Karpas-422 (cell line): ENCODE measurements around the gene RPS2. TPM values are rescaled to one million over a fixed set of nuclear protein-coding genes. Genes with fewer than 3 reads are reported as not detected.
"Not testable (repeated sequence)": the region's sequence is repeated elsewhere in the genome, so short reads cannot be mapped to it uniquely, and the experiment has no call there.

Experiments used
- DNase-seq: peaks from one replicate; pipeline ENCODE4 v3.0.0-alpha.2; 2015
- H2AFZ ChIP-seq: fragments of 200-600 bp; sonication (generic); 2 replicates; pipeline ENCODE4 v1.6.1; 2014; ENCODE audit warnings: antibody characterized with exemption, low read length, mixed read lengths
- H3K27ac ChIP-seq: fragments of 200-600 bp; sonication (generic); 2 replicates; pipeline ENCODE4 v1.5.1; 2014; ENCODE audit warnings: mild to moderate bottlenecking, low read length, moderate library complexity
- H3K27me3 ChIP-seq: fragments of 200-600 bp; sonication (generic); 2 replicates; pipeline ENCODE4 v1.6.1; 2014; ENCODE audit warnings: low read length, mixed read lengths
- H3K36me3 ChIP-seq: fragments of 200-600 bp; sonication (generic); 2 replicates; pipeline ENCODE4 v1.6.1; 2014; ENCODE audit warnings: low read length, mixed read lengths; ENCODE audit not compliant: insufficient read depth
- H3K4me1 ChIP-seq: fragments of 200-600 bp; sonication (generic); 2 replicates; pipeline ENCODE4 v1.6.1; 2014; ENCODE audit warnings: mild to moderate bottlenecking, low read length, mixed read lengths
- H3K4me2 ChIP-seq: fragments of 200-600 bp; sonication (generic); 2 replicates; pipeline ENCODE4 v1.6.1; 2014; ENCODE audit warnings: low read length, low read depth, mild to moderate bottlenecking; ENCODE audit not compliant: poor library complexity, severe bottlenecking
- H3K4me3 ChIP-seq: fragments of 200-600 bp; sonication (generic); 2 replicates; pipeline ENCODE4 v1.5.1; 2014; ENCODE audit warnings: mild to moderate bottlenecking, antibody characterized with exemption, low read length, mixed read lengths
- H3K79me2 ChIP-seq: fragments of 200-600 bp; sonication (generic); 2 replicates; pipeline ENCODE4 v1.6.1; 2014; ENCODE audit warnings: mild to moderate bottlenecking, low read length, mixed read lengths
- H3K9ac ChIP-seq: fragments of 200-600 bp; sonication (generic); 2 replicates; pipeline ENCODE4 v1.6.0; 2014; ENCODE audit warnings: low read length
- H3K9me2 ChIP-seq: fragments of 200-600 bp; sonication (generic), shearing (Covaris generic); replicated peaks from 2 replicates; pipeline ENCODE4 v1.6.0; 2014; ENCODE audit warnings: mild to moderate bottlenecking, low read length, moderate library complexity; ENCODE audit not compliant: insufficient read depth
- H3K9me3 ChIP-seq: fragments of 300-700, 200-600 bp; sonication (generic); 2 replicates; pipeline ENCODE4 v1.6.1; 2014; ENCODE audit warnings: low read length, mixed read lengths
- H4K20me1 ChIP-seq: fragments of 200-600 bp; sonication (generic); 2 replicates; pipeline ENCODE4 v1.6.1; 2014; ENCODE audit warnings: mild to moderate bottlenecking, antibody characterized with exemption, low read length, low read depth; ENCODE audit not compliant: insufficient read depth
- total RNA-seq: library from RNA; depleted of rRNA; stranded (reverse); fragments of >200 nt; shearing (Covaris generic); gene quantifications from 2 replicates; pipeline ENCODE4 v1.2.3, GENCODE V29; 2014; ENCODE audit warnings: low replicate concordance

Gene RPS2
- total RNA-seq, 1 experiment from 2014 or later: 3,837 TPM

DNA sequence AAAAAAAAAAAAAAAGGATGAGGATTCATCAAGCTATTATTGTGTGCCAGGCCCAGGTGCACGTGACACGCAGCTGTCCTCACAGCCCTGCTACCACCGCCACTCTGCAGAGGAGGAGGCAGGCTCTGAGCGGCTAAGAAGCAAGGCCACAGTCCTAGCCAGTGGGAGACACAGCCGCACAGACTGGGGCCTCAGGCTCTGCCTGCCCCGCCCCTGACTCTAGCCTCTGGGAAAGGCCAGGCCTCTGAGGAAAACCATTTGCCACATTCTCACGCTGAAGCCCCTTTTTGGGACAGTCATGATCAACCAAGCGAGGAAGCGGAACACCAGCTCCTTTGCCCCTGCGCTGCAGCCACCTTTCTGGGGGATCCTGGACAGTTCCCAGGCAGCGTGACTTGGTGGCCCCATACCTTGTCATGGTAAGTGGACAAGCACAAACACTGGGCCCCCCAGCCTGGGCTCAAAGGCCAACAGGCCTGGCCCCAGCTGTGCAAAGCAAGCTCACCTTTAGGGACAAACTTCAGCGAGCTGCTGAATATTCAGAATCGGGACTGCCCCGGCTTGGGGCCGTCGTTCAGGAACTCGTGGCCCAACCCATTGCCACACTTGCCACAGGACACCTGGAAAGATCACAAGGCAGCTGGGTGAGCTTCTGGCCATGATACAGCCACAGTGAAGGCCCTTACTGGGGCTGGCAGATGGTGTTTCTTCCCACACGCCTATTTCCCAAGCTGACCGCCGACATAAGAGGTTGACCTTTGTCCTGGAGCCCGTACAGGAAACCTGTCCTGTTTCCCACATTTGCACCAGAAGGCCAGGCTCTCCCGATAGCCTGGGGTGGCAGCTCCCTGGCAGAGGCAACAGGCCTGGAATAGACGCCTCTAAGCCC, 24.1 kb downstream of the RPS2 start:
- H3K27me3 ChIP-seq: no peaks in the 10 kb centered on the region
- H3K79me2 ChIP-seq: no peaks in the 10 kb centered on the region
- H3K27ac ChIP-seq: no peak overlapping the region
- no peak overlapping the region for H3K4me2 ChIP-seq
- no peak overlapping the region for H3K4me3 ChIP-seq
- no peaks in the 10 kb centered on the region for H3K36me3 ChIP-seq
- H3K9me3 ChIP-seq: no peaks in the 10 kb centered on the region
- no peaks in the 10 kb centered on the region for H3K9me2 ChIP-seq
- H3K9ac ChIP-seq: no peak overlapping the region
- no peak for DNase-seq
- no peaks in the 10 kb centered on the region; the same call in 1 of the 2 replicates for H4K20me1 ChIP-seq
- H2AFZ ChIP-seq: no peak overlapping the region
- peaks cover 21% of the 10 kb centered on the region for H3K4me1 ChIP-seq

- H3K4me1 ChIP-seq: peaks cover 21% of the 10 kb centered on the region
- H4K20me1 ChIP-seq, H3K9me3 ChIP-seq, H3K27ac ChIP-seq, H3K4me2 ChIP-seq, H2AFZ ChIP-seq, H3K27me3 ChIP-seq, H3K4me3 ChIP-seq, H3K36me3 ChIP-seq, H3K9me2 ChIP-seq, DNase-seq, H3K9ac ChIP-seq, H3K79me2 ChIP-seq: not testable (repeated sequence)
Measured at GRCh38 chr16:1939833-1940232, 24.8 kb downstream of the RPS2 start.

- H2AFZ ChIP-seq: no peak overlapping the region
- H3K27me3 ChIP-seq: no peaks in the 10 kb centered on the region
- H4K20me1 ChIP-seq: no peaks in the 10 kb centered on the region; the same call in 1 of the 2 replicates
- no peaks in the 10 kb centered on the region for H3K36me3 ChIP-seq
- H3K9ac ChIP-seq: no peak overlapping the region
- DNase-seq: no peak
- no peak overlapping the region for H3K4me2 ChIP-seq
- H3K79me2 ChIP-seq: no peaks in the 10 kb centered on the region
- H3K9me3 ChIP-seq: no peaks in the 10 kb centered on the region
- no peak overlapping the region for H3K4me3 ChIP-seq
- H3K9me2 ChIP-seq: no peaks in the 10 kb centered on the region
- peaks cover 21% of the 10 kb centered on the region for H3K4me1 ChIP-seq
- H3K27ac ChIP-seq: no peak overlapping the region
Measured at GRCh38 chr16:1938910-1939309, 25.7 kb downstream of the RPS2 start.

- no peak for DNase-seq
- no peak overlapping the region for H3K27ac ChIP-seq
- no peaks in the 10 kb centered on the region for H3K36me3 ChIP-seq
- H3K9me3 ChIP-seq: no peaks in the 10 kb centered on the region
- no peaks in the 10 kb centered on the region; the same call in 1 of the 2 replicates for H4K20me1 ChIP-seq
- H3K4me3 ChIP-seq: no peak overlapping the region
- H2AFZ ChIP-seq: no peak overlapping the region
- H3K9ac ChIP-seq: no peak overlapping the region
- H3K79me2 ChIP-seq: no peaks in the 10 kb centered on the region
- H3K9me2 ChIP-seq: no peaks in the 10 kb centered on the region
- no peak overlapping the region for H3K4me2 ChIP-seq
- H3K4me1 ChIP-seq: peaks cover 16% of the 10 kb centered on the region
- no peaks in the 10 kb centered on the region for H3K27me3 ChIP-seq
Measured at GRCh38 chr16:1938316-1938715, 26.3 kb downstream of the RPS2 start.

GRCh38 chr16:1936945-1937479, 27.6 kb downstream of the RPS2 start:
- peaks cover 6% of the 10 kb centered on the region for H3K4me1 ChIP-seq
- H3K79me2 ChIP-seq: no peaks in the 10 kb centered on the region
- H2AFZ ChIP-seq: no peak overlapping the region
- no peak overlapping the region for H3K27ac ChIP-seq
- no peak for DNase-seq
- H4K20me1 ChIP-seq: no peaks in the 10 kb centered on the region
- H3K4me2 ChIP-seq: no peak overlapping the region
- H3K36me3 ChIP-seq: no peaks in the 10 kb centered on the region
- no peak overlapping the region for H3K4me3 ChIP-seq
- H3K9me3 ChIP-seq: no peaks in the 10 kb centered on the region
- H3K9me2 ChIP-seq: no peaks in the 10 kb centered on the region
- no peaks in the 10 kb centered on the region for H3K27me3 ChIP-seq
- H3K9ac ChIP-seq: no peak overlapping the region

- no peak overlapping the region for H3K4me3 ChIP-seq
Measured at GRCh38 chr16:1933097-1933661, 31.4 kb downstream of the RPS2 start.

DNA sequence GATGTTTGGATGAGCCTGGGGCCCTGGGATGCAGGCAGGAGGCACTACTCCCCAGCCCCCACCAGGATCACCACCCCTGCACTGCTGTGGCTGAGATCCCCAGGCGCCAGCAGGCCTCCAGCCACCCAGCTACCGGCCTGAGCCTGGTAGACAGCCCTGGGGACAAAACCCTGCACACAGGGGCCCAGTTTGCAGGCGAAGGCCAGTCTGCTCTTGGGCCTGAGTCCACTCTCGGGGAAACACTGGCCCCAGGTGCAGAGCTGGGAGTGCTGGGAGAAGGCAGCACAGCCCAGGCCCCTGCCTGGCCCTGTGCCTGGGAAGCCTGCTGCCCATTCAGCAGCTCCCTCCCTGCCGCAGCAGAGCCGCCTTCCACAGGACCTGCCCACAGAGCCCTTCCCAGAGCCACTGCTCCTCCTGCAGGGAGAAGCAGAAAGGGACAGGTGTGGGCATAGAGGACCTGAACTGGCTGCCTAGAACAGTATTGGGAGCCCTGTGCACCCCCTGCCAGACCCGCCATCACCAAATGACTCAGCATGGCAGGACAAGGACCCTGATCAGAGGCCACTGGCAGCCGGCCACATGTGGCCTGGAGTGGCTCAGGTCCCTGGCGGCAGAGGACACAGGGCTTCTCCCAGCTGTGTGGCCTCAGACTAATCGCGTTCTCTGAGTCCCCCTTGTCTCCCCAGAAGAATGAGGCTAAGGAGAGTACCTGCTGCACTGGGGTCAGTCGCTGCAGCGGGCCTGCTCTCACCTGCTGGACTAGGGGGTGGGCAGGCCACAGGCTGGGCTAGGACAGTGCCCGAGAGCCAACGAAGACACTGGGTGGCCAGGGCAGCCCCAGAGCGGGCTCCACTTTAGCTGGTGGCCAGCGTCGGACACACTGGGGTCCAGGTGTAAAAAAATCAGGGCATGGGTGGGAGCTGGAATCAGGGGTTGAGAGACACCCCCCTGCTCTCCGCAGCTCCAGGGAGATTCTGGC, 32.3 kb downstream of the RPS2 start:
- Histone ChIP-seq H3K9me2 (no peaks in the 10 kb centered on the region), H3K9me3 (no peaks in the 10 kb centered on the region), H3K4me1 (peaks cover 7% of the 10 kb centered on the region), H3K27me3 (no peaks in the 10 kb centered on the region), H3K27ac (no peak overlapping the region), H3K4me3 (no peak overlapping the region), H4K20me1 (no peaks in the 10 kb centered on the region), H3K36me3 (no peaks in the 10 kb centered on the region), H3K9ac (no peak overlapping the region), H3K4me2 (no peak overlapping the region), H2AFZ (no peak overlapping the region), H3K79me2 (no peaks in the 10 kb centered on the region)
- DNase-seq: no peak

More at GRCh38 chr16:1933097-1933661, 31.4 kb downstream of the RPS2 start:
- H3K9ac ChIP-seq: no peak overlapping the region
- H3K27ac ChIP-seq: no peak overlapping the region
- no peaks in the 10 kb centered on the region for H3K9me3 ChIP-seq
- H2AFZ ChIP-seq: no peak overlapping the region
- H4K20me1 ChIP-seq: no peaks in the 10 kb centered on the region
- no peaks in the 10 kb centered on the region for H3K27me3 ChIP-seq
- H3K4me1 ChIP-seq: peaks cover 7% of the 10 kb centered on the region
- H3K79me2 ChIP-seq: no peaks in the 10 kb centered on the region
- no peak overlapping the region for H3K4me2 ChIP-seq
- no peaks in the 10 kb centered on the region for H3K36me3 ChIP-seq
- H3K9me2 ChIP-seq: no peaks in the 10 kb centered on the region
- no peak for DNase-seq
